HG03103 (cell line): ENCODE data around the gene PHACTR2.

Experiments
- ATAC-seq: cut with Tn5 transposase; IDR thresholded peaks from one replicate; pipeline ENCODE4 v1.9.1; 2021; ENCODE audit warnings: low read depth; ENCODE audit not compliant: unreplicated experiment

Gene PHACTR2

DNA sequence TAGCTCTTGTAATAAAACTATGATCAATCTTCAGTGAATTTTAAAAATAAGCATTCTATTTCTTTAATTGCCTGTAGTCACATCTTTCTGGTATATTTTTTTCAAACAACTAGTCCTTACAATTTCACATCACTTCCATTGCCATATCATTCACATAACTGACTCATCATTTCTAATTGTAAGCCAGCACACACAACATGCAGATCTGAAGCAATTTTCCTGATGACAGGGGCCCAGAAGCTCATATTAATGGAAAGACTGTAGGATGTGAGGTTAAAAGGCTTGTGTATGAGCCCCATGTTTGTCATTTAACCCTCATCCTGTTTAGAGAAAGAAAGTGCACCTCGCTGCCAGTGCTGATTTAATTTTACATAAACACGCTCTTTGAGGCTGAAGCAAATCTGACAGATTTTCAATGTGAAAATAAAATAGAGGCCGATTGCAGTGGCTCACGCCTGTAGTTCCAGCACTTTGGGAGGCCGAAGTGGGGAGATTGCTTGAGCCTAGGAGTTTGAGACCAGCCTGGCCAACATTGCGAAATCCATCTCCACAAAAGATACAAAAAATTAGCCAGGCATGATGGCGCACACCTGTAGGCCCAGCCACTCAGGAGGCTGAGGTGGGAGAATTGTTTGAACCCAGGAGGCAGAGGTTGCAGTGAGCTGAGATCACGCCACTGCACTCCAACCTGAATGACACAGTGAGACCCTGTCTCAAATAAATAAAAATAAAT is 125.2 kb downstream of the PHACTR2 start:
- ATAC-seq = no peak

DNA sequence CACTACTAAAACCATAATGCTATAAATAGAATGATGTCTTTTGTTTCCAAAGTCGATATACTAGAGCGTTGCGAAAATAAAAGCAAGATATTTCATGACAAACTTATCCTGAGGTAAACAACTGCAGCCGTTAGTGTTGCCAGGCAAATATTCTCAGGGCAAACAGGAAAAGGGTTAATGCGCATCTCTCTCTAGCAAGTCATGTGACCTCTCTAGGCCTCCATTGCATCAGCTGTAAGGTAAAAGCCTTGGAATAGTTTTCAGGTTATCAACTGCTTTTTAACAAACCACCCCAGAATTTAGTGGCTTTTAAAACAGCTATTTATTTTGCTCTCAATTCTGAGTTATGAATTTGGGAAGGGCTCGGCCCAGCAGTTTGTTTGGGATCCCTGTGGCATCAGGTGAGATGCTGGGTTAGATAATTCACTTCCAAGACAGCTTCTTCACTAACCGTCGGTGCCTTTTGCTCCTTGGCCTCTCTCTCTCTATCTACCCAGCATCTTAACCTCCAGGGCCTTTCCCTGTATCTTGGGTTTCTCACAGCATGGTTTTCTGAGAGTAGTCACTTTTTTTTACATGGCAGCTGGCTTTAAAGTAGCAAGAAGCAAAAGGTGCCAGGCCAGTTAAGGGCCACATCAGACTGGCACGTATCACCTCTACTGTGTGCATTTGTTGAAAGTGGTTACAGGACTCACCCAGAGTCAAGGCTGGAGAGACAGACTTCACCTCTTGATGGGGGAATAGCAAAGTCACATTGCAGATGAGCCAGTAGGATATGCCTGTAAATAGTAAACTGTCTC is 126.2 kb downstream of the PHACTR2 start:
- ATAC-seq = no peak

DNA sequence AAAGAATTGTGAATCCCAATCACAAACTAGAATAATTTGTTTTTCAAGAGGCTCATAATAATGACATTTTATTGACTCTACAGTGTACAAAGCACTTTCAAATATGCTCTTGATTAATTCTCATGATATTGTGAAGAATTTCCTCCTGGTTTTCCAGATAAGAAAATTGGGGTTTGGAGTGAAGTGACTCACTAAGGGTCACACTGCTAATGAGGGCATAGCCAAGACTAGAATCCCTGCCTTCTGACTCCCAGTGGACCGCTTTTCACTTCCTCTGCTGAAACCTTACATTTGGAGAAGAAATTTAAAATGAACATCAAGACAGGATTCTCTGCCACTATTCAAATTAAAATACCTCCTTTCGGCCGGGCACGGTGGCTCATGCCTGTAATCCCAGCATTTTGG is 127.1 kb downstream of the PHACTR2 start:
- ATAC-seq = no peak

DNA sequence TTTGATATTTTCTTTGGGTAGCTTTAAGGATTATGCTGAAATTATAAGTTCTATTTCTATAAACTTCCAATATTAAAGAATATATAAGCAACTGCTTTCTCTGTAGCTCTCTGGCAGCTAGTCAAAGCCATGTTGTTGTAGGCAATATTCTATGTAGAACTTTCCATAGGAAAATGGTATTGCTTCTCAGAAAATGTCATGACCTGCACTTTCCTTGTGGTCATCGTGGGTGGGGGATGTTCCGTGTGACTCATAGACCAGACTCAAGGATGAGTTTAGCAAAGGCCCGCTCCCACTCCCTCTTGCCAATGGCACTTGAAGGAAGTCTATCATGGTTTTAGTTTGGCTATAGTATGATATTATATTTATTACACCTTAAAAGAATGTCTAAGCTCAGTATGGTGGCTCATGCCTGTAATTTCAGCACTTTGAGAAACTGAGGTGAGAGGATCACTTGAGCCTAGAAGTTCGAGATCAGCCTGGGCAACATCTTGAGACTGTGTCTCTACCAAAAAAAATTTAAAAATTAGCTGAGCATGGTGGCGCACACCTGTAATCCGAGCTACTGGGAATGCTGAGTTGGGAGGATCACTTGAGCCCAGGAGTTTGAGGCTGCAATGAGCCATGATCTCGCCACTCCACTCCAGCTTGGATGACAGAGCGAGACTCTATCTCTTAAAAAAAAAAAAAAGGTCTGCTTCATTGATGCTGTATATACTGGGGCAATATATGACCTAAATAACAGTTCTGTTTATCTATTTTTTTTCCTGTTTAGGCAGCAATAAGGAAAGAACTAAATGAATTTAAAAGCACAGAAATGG is 128.7 kb downstream of the PHACTR2 start:
- no peak for ATAC-seq

DNA sequence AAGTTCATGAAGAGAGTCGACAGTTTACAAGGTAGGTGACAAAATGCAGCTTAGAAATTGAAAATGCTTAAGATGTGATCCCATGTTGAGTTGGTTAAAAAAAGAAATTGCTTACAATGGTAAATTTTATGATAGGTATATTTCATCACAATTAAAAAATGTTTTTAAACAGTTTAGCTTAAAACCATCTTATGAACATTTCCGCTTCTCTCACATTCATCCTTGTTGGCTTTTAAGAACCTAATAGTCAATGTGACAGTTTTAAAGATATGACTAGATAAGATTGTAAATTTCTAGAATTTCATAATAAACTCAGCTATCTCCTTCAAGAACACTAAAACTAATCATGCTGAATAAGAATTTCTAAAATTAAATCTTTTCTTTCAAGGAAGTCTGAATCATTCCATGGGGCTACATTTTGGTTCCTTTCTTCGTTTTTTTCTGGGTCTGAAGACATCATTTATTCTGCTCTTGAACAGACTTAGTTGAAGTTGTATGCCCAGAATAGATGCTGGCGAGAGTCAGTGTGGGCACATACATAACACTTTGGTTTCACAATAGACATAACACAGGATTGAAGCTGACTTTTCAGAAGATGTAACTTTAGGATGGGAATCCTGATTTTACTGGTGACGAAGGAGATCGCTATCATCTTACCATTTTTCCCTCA is 129.5 kb downstream of the PHACTR2 start:
- no peak for ATAC-seq

DNA sequence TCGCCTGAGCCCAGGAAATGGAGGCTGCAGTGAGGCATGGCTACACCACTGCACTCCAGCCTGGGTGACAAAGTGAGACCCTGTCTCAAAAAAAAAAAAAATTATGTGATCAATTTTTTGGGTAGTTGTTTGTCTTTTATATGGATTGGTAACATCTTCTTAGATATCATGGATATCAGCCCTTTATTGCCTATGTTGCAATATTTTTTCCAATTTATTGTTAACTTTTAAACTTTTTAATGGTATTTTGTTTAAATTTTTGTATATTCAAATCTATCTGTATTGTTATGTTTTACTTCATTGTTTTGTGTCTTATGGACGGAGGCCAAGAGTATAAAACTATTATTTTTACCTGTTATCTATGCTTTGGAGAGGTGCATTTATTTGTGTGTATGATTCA is 133.0 kb downstream of the PHACTR2 start:
- ATAC-seq = no peak

DNA sequence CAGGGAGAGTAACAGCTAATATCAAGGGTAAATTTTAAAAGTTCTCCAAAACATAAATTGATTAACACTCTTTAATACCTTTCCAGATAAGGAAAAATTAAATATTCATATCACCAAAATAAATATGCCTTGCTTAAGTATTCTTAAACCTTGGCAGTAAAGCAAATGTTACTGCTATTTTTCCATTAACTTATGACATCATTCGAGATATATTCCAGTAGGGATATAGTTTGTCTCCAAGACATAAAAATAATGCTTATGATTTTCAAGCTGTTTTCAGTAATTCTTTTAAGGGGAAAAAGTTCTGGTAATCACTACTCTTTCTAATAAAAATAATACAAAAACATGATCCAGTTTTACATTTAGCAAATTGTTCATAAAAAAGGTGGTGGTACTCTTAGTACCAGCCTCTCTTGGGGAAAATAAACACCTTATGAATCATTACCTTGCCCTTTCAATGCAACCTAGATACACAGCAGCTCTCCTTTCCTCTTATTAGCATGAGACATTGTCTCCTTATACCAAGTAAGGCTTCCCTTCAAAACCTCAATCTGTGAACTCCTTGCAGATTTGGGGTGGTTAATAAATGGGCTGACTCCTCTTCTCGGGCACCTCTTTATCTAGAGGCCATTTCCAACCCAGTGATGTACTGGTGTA is 133.9 kb downstream of the PHACTR2 start:
- ATAC-seq = no peak

DNA sequence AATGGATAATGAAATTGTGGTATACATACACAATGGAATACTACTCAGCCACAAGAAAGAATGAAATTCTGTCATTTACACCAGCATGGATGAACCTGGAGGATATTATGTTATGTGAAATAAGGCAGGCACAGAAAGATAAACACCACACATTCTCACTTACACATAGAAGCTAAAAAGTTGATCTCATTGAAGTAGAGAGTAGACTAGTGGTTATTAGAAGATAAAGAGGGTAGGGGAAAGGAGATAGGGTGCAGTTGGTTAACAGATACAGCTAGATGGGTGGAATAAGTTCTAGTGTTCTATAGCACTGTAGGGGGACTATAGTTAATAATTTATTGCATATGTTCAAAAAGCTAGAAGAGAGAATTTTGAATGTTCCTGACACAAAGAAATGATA is 139.9 kb downstream of the PHACTR2 start:
- no peak for ATAC-seq

DNA sequence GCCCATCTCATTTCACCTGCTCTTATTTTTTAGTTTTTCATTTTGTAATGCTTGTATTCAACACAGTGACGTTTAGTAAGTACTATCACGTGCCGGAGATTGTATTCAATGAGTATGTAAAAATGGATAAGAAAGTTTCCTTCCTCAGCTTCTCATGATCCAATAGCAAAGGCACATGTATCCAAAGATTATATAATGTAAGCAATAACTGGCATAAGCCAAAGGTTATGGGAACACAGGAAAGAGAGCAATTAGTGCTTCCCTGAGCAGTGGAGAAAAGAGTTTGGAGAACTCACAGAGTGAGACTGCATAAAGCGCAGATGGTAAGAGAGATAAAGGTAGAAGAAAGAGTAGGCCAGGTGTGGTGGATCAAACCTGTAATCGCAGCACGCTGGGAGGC is 143.6 kb downstream of the PHACTR2 start:
- no peak for ATAC-seq

DNA sequence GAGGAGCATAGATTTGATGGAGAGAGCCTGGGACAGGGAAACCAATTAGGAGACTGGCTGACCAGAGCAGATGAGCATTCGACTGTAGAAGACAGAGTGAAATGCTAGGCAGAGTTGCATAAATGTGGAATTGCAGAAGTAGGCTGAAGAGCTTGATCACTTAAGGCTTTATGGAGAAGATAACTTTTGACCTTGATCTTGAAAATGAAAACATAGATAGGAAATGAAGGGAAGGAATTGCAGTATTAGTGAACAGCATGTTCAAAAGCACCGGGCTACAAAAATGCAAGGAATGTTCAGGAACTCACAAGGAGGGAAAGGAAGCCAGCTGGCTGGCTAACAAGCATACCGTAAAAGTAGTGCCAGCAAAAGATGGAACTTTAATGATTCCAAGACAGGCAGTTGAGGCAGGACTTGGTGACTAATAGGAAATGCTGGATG is 144.8 kb downstream of the PHACTR2 start:
- ATAC-seq = no peak

DNA sequence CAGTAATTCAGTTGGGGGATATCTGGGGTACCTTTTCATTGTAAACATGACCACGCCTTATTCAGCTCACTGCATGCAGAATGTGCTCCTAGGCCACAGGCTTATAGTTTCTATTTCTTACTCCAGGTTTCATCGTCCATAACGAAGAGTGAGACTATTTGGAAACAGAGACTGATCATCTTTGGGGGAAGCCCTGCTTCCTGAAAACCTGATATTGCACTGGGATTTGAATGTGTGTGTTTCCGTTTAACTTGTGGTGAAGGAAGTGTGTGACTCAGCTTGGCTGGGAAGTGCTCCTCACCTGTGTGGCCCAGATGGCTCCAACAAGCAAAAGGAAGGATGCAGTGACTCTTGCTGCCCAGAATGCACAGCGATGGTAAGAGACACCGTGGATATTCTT is 145.8 kb downstream of the PHACTR2 start:
- ATAC-seq = no peak

DNA sequence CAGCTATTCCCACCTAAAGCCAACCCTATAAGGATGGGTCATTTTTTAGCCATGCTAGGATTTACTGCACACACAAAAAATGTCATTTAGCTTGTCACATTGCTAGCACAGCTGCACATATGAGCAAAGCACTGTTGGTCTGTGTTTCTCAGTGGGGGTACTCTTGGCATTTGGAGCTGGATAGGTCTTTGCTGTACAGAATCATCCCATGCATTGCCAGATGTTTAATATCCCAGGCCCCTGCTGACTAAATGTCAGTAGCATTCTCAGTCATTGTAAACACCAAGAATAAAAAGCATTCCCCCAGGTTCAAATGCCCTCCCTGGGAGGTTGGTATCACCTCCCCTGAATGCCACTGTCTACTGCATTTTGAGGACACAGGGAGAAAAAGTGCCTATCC is 150.8 kb downstream of the PHACTR2 start:
- no peak for ATAC-seq

DNA sequence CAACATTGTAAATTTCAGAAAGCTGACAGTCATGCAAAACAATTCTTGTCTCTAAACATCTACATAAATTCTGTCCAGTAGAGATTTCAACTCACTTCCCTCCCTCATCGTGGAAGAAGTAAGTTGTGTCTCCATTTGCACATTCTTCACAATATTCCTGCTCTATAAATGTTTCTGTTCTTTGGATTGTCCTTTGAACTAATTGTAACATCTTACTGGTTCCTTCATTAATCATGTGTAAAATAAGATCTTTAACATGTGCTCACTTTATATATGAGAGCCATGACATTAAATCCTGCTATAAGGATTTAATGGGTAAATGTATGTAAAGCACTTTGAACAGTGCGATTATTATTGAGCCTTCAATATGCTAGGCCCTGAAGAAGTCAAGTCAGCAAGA is 158.4 kb downstream of the PHACTR2 start:
- ATAC-seq = no peak

DNA sequence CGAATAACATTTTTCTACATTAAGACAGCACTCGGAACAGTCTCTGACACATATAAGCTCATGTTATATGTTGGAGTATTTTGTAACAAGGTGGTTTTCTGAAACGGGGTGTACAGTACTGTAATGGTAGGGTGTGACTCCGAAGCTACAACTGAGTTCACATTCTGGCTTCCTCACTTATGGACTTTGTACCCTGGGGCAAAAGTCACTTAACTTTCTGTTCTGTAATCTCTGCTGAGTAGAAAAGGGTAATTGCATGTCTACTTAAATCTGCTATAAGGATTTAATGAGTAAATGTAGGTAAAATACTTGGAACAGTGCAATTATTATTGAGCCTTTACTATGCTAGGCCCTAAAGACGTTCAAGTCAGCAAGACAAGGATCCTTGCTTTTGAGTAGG is 160.6 kb downstream of the PHACTR2 start:
- ATAC-seq = no peak

DNA sequence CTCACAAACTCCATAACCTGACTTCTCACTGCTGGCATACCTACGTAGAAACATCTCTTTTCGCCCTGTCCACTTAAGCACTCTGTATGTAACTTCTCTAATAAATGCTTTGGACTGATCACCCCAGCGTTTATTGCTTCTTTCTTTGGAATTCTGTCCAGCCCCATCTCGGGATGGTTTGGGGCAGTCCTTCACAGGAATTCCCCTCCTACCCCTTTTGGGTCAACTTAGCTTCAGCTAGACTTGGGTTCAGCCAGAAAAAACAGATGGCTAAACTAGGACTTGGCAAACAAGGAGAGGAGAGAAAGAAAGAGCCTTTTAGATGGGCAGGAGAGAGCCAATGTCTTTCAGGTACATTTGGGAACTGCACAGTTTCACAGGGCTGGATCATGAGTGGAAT is 161.4 kb downstream of the PHACTR2 start:
- no peak for ATAC-seq

DNA sequence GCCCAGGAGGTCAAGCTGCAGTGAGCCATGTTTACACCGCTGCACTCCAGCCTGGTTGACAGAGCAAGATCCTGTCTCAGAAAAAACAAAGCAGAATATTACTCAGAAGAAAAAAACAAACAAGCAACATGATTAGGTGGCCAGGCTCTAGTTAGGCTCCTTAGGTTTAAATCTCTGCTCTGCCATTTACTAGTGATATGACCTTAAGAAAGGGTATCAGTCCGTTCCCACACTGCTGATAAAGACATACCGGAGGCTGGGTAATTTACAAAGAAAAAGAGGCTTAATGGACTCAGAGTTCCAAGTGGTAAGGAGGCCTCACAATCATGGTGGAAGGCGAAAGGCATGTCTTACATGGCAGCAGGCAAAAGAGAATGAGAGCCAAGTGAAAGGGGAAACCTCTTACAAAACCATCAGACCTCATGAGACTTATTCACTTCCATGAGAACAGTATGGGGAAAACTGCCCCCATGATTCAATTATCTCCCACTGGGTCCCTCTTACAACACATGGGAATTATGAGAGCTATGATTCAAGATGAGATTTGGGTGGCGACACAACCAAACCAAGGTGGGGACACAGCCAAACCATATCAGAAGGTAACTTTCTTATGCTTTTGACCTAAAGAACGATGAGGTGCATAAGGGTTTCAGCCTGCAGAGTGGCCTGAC is 163.0 kb downstream of the PHACTR2 start:
- ATAC-seq = no peak

DNA sequence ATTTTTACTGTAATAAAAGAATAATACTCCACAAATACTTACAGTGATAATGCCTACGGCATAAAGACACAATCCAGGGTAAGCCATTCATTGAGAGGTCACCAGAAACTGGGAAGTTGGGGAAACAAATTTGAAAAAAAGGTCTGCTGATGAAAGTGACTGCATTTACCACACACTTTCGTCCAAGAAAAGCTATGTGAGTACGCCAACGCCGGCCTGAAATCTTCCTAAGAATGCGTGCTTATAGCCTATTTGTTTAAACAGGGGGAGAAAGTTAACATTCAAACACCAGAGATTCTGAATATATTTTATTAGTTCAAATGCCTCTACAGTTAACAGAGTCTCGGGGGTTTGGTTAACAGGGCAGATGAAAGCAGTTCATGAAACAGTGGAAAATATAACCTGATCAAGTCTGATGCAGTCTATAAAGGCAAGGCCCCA is 164.7 kb downstream of the PHACTR2 start:
- no peak for ATAC-seq

DNA sequence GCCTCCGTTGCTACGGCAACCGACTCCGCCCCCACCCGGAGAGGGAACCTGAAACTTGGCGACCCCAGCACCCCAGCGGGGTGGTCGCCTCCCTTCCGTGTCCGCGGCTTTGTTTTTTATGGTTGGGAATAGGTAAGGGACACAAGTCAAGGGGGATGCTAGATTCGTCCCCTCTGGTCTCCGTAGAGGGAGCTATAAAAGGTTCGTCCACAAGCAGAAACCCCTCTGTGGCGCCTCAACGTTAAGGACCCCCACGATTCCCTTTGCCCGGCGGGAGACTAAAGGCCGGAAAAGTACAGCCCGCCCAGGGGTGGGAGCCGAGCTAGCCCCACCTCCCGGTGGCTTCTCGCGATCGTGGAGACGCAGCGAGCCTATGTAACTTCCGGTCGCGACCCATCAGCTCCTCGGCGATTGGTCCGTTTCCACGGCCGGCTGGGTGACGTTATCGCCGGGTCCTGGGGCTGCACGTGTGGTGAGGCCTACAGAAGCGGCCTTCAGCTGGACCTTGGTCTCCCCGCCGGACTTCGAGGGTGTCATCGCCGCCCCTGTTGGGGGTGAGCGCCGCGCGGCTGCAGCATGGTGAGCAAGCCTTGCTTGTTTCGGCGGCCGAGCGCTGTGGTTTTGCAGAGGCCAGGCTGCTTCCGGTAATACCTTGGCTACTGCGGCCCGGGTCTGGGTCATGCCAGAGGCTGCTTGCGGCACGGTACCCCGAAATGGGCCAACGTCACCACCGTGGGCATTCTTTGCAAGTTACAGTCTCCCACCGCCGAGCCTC is 165.3 kb downstream of the PHACTR2 start, which contains the start of gene LTV1:
TSS of gene LTV1 (plus strand) at position 437 of the 775 bp plus-strand sequence. CDS start at position 577, 140 bp downstream.
- peak; percentile 99 for ATAC-seq

DNA sequence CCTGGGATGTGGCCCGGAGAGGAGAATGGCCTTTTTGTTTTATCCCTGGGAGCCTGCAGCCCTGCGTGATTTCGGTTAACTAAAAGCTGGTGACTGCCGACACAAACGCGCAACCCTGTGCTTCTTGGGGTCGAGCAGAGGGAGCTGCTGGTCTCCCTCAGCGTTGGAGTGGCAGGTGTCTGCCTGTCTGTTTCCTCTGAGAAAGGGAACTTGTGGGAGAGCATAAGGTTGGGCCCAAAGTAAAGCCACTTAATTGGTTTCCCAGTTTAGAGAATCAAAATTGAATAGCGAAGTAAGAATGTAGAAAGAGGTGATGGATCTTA is 165.9 kb downstream of the PHACTR2 start:
- ATAC-seq = peak; percentile 2
